Spleen (tissue), 11 donors: ENCODE data around the gene DYTN. TPM values are rescaled to one million over a fixed set of nuclear protein-coding genes. Genes with fewer than 3 reads are reported as not detected.

ENCODE experiments used
- DNase-seq: peaks from one replicate; pipeline ENCODE4 v3.0.0-alpha.2; 2020
- H3K27ac ChIP-seq, 8 donors: fragments of 200-600 bp; sonication (generic) in 7 of 8; 1 replicate in 4 of 8; 2 replicates in 4 of 8; pipeline versions ENCODE4 v1.5.0 to v1.8.0; 2016 to 2021; ENCODE audit warnings: inconsistent platforms in 4 of 8, mild to moderate bottlenecking in 4 of 8, moderate library complexity in 1 of 8
- H3K27me3 ChIP-seq, 7 donors: fragments of 200-600 bp; sonication (generic) in 6 of 7; replicated peaks in 1 of 7; 1 replicate in 4 of 7; 2 replicates in 3 of 7; pipeline versions ENCODE4 v1.5.0 to v1.8.0; 2016 to 2021; ENCODE audit warnings: inconsistent platforms in 3 of 7, mild to moderate bottlenecking in 1 of 7
- H3K36me3 ChIP-seq, 6 donors: fragments of 200-600 bp; sonication (generic) in 5 of 6; 1 replicate in 4 of 6; 2 replicates in 2 of 6; pipeline versions ENCODE4 v1.5.0 to v1.8.0; 2016 to 2021; ENCODE audit warnings: inconsistent platforms in 2 of 6
- H3K4me1 ChIP-seq, 6 donors: fragments of 200-600 bp; sonication (generic) in 5 of 6; 1 replicate in 3 of 6; 2 replicates in 3 of 6; pipeline versions ENCODE4 v1.5.0 to v1.8.0; 2016 to 2021; ENCODE audit warnings: inconsistent platforms in 3 of 6
- H3K4me3 ChIP-seq, 8 donors: fragments of 200-600 bp; sonication (generic) in 7 of 8; 1 replicate in 4 of 8; 2 replicates in 4 of 8; pipeline versions ENCODE4 v1.5.0 to v1.8.0; 2016 to 2021; ENCODE audit warnings: inconsistent platforms in 4 of 8, mild to moderate bottlenecking in 4 of 8, moderate library complexity in 2 of 8
- H3K9me3 ChIP-seq, 8 donors: fragments of 200-600 bp; sonication (generic) in 7 of 8; 1 replicate in 4 of 8; 2 replicates in 4 of 8; pipeline versions ENCODE4 v1.5.0 to v1.8.0; 2016 to 2021; ENCODE audit warnings: inconsistent platforms in 4 of 8
- CTCF ChIP-seq, 11 experiments: fragments of 200-600 bp in 7 of 11; fragments of 450-650 bp in 4 of 11; sonication (generic) in 4 of 11; IDR thresholded peaks in 8 of 11; conservative IDR thresholded peaks in 3 of 11; 1 replicate in 7 of 11; 2 replicates in 4 of 11; pipeline versions ENCODE4 v1.4.0 to v1.8.0; 2016 to 2021; ENCODE audit warnings: antibody characterized with exemption in 11 of 11, inconsistent platforms in 4 of 11, mild to moderate bottlenecking in 1 of 11
- POLR2A ChIP-seq, 3 donors: fragments of 450-650 bp; IDR thresholded peaks; one replicate each; pipeline ENCODE4 v1.5.1; 2017; ENCODE audit warnings: antibody characterized with exemption in 3 of 3, mild to moderate bottlenecking in 1 of 3
- POLR2AphosphoS5 ChIP-seq, 3 donors: sonication (generic); formaldehyde crosslinking; IDR thresholded peaks; one replicate each; pipeline ENCODE4 v1.5.1; 2017; ENCODE audit warnings: antibody characterized with exemption in 3 of 3
- WGBS, 5 donors: extraction: QIAGEN DNeasy Blood & Tissue Kit in 3 of 5; methylation state at CpG; one replicate each; pipeline versions ENCODE4 v1.1.5 to v1.1.7; 2013 to 2018; 5-methylcytosine and 5-hydroxymethylcytosine counted together
- intact Hi-C: fragments of 100-400 bp; cut with DNase I; formaldehyde crosslinking; loops from one replicate; pipeline ENCODE4 v1.15.0; 2023; ENCODE audit warnings: low total_unique reads
- polyA plus RNA-seq, 3 donors: library from polyadenylated mRNA; stranded (reverse); fragments of 200-250 nt; gene quantifications; one replicate each; pipeline ENCODE4 v1.2.1, GENCODE V29; 2013
- total RNA-seq, 7 donors: library from RNA; depleted of rRNA in 3 of 7; stranded (reverse); fragments of >200 nt in 3 of 7; fragmentation: NEBNext Ultra II Directional in 4 of 7; extraction: Animal tissue kit (Norgen Biotek cat#: 25700) in 4 of 7; gene quantifications; one replicate each; pipeline versions ENCODE4 v1.1.0 to v1.2.1, GENCODE V29; 2016 to 2021
- donor health status: healthy with polysubstance abuse.
- donor health status: DM: no; HTN: no; CAD: no; lungs with moderate emphysema.
- donor health status: DM: no; HTN: no; CAD: no.
- donor health status: Bipolar disorder and iron deficiency.
- donor health status: healthy.
- donor health status: DM: no; HTN: no; CAD: no.
- donor health status: DM: yes; HTN: yes; CAD: no.

The DYTN gene
- total and polyA plus RNA-seq, 10 donors = 0.29 TPM; not detected in 9

- WGBS, 5 donors = 47 to 63% (median 53%) methylated on average over 3 of the region's 3 CpGs
- TF ChIP-seq POLR2AphosphoS5 (IDR thresholded peaks at IDR 0.05) (no peak), CTCF (IDR thresholded peaks at IDR 0.05 in 8 of 11, conservative IDR thresholded peaks at IDR 0.05 in 3 of 11) (no peak), POLR2A (IDR thresholded peaks at IDR 0.05) (no peak)
- H3K4me1 ChIP-seq = no peaks in the 10 kb centered on the region
These were observed 86.9 kb downstream of the DYTN start for GRCh38 chr2:206631340-206631739.

GRCh38 chr2:206627632-206628031, 90.6 kb downstream of the DYTN start:
- no peaks in the 10 kb centered on the region for H3K9me3 ChIP-seq
- no peaks in the 10 kb centered on the region for H3K4me1 ChIP-seq
- DNase-seq = no peak
- H3K27ac ChIP-seq = no peak overlapping the region
- H3K27me3 ChIP-seq = peaks cover 0 to 6% (median 0%) of the 10 kb centered on the region in 7 donors
- TF ChIP-seq POLR2AphosphoS5 (IDR thresholded peaks at IDR 0.05) (no peak), POLR2A (IDR thresholded peaks at IDR 0.05) (no peak), CTCF (IDR thresholded peaks at IDR 0.05 in 8 of 11, conservative IDR thresholded peaks at IDR 0.05 in 3 of 11) (no peak)
- no peak overlapping the region for H3K4me3 ChIP-seq
- intact Hi-C loops = no loop called here
- no peaks in the 10 kb centered on the region for H3K36me3 ChIP-seq

More at GRCh38 chr2:206631340-206631739, 86.9 kb downstream of the DYTN start:
- no peak overlapping the region for H3K4me3 ChIP-seq
- peaks cover 0 to 5% (median 0%) of the 10 kb centered on the region in 7 donors for H3K27me3 ChIP-seq
- no peak overlapping the region for H3K27ac ChIP-seq
- intact Hi-C loops = no loop called here
- DNase-seq = no peak
- H3K9me3 ChIP-seq = no peaks in the 10 kb centered on the region
- H3K36me3 ChIP-seq = no peaks in the 10 kb centered on the region

- intact Hi-C loops = no loop called here
- peaks cover 0 to 6% (median 0%) of the 10 kb centered on the region in 7 donors for H3K27me3 ChIP-seq
- 69 to 86% (median 75%) methylated on average over 2 of the region's 2 CpGs for WGBS, 5 donors
- no peak for DNase-seq
- no peak overlapping the region for H3K4me3 ChIP-seq
- no peak overlapping the region for H3K27ac ChIP-seq
- H3K4me1 ChIP-seq = no peaks in the 10 kb centered on the region
- H3K9me3 ChIP-seq = no peaks in the 10 kb centered on the region
- H3K36me3 ChIP-seq = no peaks in the 10 kb centered on the region
- TF ChIP-seq POLR2A (IDR thresholded peaks at IDR 0.05) (no peak), POLR2AphosphoS5 (IDR thresholded peaks at IDR 0.05) (no peak)
These were observed 92.1 kb downstream of the DYTN start for GRCh38 chr2:206626108-206626507.

- Histone ChIP-seq H3K4me3 (no peak overlapping the region), H3K36me3 (no peaks in the 10 kb centered on the region), H3K27ac (no peak overlapping the region), H3K27me3 (peaks cover 0 to 3% (median 0%) of the 10 kb centered on the region in 7 donors), H3K4me1 (no peaks in the 10 kb centered on the region), H3K9me3 (no peaks in the 10 kb centered on the region)
- intact Hi-C loops = no loop called here
- no peak for DNase-seq
- WGBS, 5 donors = 63 to 90% (median 87%) methylated on average over 3 of the region's 3 CpGs
- no peak for TF ChIP-seq CTCF (IDR thresholded peaks at IDR 0.05 in 8 of 11, conservative IDR thresholded peaks at IDR 0.05 in 3 of 11)
- TF ChIP-seq POLR2AphosphoS5 (IDR thresholded peaks at IDR 0.05) = no peak
- no peak for TF ChIP-seq POLR2A (IDR thresholded peaks at IDR 0.05)
These were observed 99.2 kb downstream of the DYTN start for GRCh38 chr2:206619011-206619410.

GRCh38 chr2:206616151-206616550, 102.0 kb downstream of the DYTN start:
- intact Hi-C loops = no loop called here
- DNase-seq = no peak
- TF ChIP-seq CTCF (IDR thresholded peaks at IDR 0.05 in 8 of 11, conservative IDR thresholded peaks at IDR 0.05 in 3 of 11) (no peak), POLR2AphosphoS5 (IDR thresholded peaks at IDR 0.05) (no peak), POLR2A (IDR thresholded peaks at IDR 0.05) (no peak)
- Histone ChIP-seq H3K36me3 (no peaks in the 10 kb centered on the region), H3K27me3 (peaks cover 0 to 3% (median 0%) of the 10 kb centered on the region in 7 donors), H3K9me3 (no peaks in the 10 kb centered on the region), H3K4me1 (no peaks in the 10 kb centered on the region), H3K4me3 (no peak overlapping the region), H3K27ac (no peak overlapping the region)
- 74 to 87% (median 78%) methylated on average over 2 of the region's 2 CpGs for whole genome bisulfite sequencing, 5 donors
